Skeletal muscle satellite cell (primary cell): ENCODE measurements around the gene MARCHF5. TPM values are rescaled to one million over a fixed set of nuclear protein-coding genes. Genes with fewer than 3 reads are reported as not detected.
"Not testable (repeated sequence)": the region's sequence is repeated elsewhere in the genome, so short reads cannot be mapped to it uniquely, and the experiment has no call there.

Source experiments
- H3K27me3 ChIP-seq: 2 replicates; pipeline ENCODE4 v1.7.0; 2013; ENCODE audit warnings: low read length; ENCODE audit not compliant: control insufficient read depth, insufficient read depth
- H3K36me3 ChIP-seq: 2 replicates; pipeline ENCODE4 v1.7.0; 2013; ENCODE audit warnings: mild to moderate bottlenecking, control low read depth, low read length; ENCODE audit not compliant: insufficient read depth
- H3K4me1 ChIP-seq: 2 replicates; pipeline ENCODE4 v1.7.0; 2013; ENCODE audit warnings: low read length; ENCODE audit not compliant: control insufficient read depth, insufficient read depth
- H3K4me2 ChIP-seq: 2 replicates; pipeline ENCODE4 v1.7.0; 2013; ENCODE audit warnings: mild to moderate bottlenecking, low read length
- H3K4me3 ChIP-seq: 2 replicates; pipeline ENCODE4 v1.7.0; 2013; ENCODE audit warnings: low read length
- H3K9ac ChIP-seq: 2 replicates; pipeline ENCODE4 v1.7.0; 2013; ENCODE audit warnings: mild to moderate bottlenecking, low read depth, low read length, moderate library complexity
- H3K9me3 ChIP-seq: replicated peaks from 2 replicates; pipeline ENCODE4 v1.7.0; 2013; ENCODE audit warnings: mild to moderate bottlenecking, control low read depth, low read length
- small RNA-seq: library from RNA; depleted of rRNA; stranded (forward); fragments of <200 nt; gene quantifications from one replicate; pipeline ENCODE3, GENCODE V24; 2012

MARCHF5 gene

GRCh38 chr10:92402234-92402633 is 111.3 kb downstream of the MARCHF5 start:
- not testable (repeated sequence) for H3K9ac ChIP-seq, H3K4me3 ChIP-seq, H3K4me1 ChIP-seq, H3K4me2 ChIP-seq, H3K9me3 ChIP-seq, H3K36me3 ChIP-seq
- H3K27me3 ChIP-seq: peaks cover 20% of the 10 kb centered on the region

Small RNA genes within 50 kb of the gene (small RNA-seq; reads per million reads assigned to genes)
- gene RF00019 (not detected), gene RNY3P12 (not detected)
